Superior temporal gyrus (tissue), 1 donor: ENCODE data around the gene NELFB.

Experiments used
- DNase-seq: peaks from one replicate; pipeline ENCODE4 v3.0.0-alpha.2; 2016; ENCODE audit errors: extremely low spot score

Gene NELFB

DNA sequence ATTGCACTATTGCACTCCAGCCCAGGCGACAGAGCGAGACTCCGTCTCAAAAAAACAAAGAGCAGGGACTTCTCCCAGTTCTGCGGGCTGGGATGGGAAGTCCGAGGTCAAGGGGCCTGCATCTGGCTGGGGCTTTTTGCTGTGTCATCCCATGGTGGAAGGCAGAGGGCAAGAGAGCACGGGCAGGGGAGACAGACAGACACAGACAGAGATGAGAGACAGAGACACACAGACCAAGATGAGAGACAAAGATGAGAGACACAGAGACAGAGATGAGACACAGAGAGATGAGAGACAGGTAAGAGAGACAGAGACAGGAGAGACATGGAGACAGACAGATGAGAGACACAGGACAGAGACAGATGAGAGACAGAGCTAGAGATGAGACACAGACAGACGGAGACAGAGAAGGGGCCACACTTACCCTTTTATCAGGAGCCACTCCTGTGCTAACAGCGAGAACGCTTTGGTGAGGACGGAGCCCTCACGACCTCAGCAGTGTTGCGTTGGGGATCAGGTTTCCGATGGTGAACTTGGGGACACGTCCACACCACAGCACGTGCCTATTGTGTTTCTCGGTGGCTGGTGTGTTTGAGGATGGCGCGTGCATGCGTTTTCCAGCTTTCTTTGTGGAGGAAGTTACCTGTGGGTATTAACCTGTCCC, 13.5 kb downstream of the NELFB start:
- no peak for DNase-seq

DNA sequence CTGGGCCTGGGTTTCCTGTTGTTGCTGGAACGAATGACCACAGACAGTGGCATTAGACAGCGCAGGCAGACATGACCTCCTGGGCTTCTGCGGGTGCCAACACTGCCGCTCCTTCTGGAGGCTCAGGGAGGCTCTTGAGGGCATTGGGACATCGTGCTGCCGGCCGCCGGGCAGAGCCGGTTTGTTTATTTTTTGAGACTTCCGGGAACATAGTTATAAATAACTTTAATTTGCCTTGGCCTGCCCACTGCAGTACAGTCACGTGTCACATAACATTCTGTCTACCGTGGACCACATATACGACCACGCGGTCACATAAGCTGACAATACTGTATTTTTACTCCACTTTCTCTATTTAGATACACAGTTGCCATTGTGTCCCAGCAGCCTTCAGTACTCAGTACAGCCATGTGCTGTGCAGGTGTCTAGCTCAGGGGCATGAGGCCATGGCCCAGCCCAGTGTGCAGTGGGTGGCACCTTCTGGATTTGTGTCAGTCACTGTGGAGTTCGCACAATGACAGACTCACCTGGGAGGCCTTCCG, 14.2 kb downstream of the NELFB start:
- DNase-seq = no peak

GRCh38 chr9:137270929-137271695, 16.0 kb downstream of the NELFB start:
- DNase-seq = no peak

DNA sequence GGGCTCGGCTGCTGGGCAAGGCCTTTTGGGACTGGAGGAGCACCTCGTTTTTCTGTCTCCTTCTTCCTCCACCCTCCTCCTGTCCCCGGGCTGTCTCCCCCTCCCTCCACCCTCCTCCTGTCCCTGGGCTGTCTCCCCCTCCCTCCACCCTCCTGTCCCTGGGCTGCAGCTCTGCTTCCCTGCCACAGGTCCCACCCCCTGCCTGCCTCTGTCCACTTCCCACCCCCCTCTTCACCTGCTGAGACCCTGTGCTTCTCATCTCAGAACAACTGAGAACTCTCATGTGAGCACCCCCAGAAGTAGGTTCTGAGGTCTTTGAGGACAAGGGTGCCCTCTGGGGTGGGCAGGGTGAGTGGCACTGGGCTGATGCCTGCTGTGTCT, 16.6 kb downstream of the NELFB start:
- no peak for DNase-seq

GRCh38 chr9:137272241-137273094, 17.3 kb downstream of the NELFB start:
- DNase-seq = no peak

GRCh38 chr9:137273095-137273490, 18.0 kb downstream of the NELFB start:
- DNase-seq = no peak

DNA sequence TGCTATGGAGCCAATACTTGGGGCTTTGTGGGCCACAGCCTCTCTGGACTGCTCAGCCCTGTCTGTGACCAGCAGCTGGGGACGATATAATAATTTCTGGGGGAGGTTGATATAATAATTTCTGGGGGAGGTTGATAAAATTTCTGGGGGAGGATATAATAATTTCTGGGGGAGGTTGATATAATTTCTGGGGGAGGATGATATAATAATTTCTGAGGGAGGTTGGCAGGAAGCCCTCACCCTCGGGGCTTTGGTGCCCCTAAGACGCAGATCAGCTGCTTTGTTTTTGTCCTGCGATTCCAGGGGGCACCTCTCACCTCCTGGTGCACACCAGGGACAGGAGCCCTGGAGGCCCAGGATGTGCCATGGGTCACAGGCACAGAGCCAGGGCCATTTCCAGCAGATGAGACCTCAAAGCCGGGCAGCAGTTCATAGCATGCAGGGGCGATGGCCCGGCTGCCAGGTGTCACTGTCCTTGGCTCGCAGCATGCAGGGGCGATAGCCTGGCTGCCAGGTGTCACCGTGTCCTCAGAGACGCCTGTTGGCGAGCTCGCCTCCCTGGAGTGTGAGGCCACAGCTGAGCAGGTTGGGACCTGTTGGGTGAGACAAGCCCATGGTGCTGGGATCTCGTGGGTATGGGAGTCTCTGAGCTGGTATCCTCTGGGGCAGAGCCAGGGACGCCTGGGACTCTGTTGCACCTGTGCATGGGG, 18.6 kb downstream of the NELFB start:
- DNase-seq = no peak

- DNase-seq = no peak
Measured at GRCh38 chr9:137275203-137275587, 20.1 kb downstream of the NELFB start.

GRCh38 chr9:137275588-137276472, 20.7 kb downstream of the NELFB start:
- DNase-seq = no peak

- no peak for DNase-seq
Measured at GRCh38 chr9:137276473-137277328, 21.6 kb downstream of the NELFB start.

- DNase-seq = no peak
Measured at GRCh38 chr9:137277329-137278041, 22.4 kb downstream of the NELFB start, which contains the start of gene TOR4A. TOR4A (plus strand) TSS chr9:137277726; CDS start chr9:137278690, 964 bp downstream.

DNA sequence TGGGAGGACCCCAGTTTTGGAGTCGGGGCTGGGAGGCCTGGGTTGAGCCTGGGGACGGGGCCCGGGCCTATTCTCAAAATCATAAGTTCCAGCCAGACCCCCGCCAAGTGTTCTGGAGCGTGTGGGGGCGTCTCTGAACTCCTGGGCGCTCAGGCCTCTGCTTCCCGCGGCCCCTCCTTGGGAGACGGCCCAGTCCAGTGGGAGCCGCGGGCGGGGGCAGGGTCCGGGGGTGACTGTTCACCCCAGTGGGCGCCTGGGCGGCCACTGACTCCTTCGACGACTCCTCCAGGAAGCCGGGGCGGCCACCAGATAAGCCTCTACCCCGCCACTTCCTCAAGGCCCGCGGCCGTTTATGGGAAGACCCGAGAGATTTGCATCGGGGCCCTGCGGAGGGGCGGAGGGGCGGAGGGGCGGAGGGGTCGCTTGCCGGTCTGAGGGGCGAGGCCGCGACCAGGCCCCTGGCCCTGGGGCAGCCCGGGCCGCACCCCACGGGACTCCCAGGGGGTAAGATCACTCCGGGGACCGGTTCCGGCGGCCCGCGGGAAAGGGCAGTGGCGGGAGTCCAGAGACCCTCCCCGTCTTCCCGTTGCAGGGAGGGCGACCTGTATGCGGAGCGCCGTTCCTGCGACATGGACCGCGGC, 23.1 kb downstream of the NELFB start:
- no peak for DNase-seq

DNA sequence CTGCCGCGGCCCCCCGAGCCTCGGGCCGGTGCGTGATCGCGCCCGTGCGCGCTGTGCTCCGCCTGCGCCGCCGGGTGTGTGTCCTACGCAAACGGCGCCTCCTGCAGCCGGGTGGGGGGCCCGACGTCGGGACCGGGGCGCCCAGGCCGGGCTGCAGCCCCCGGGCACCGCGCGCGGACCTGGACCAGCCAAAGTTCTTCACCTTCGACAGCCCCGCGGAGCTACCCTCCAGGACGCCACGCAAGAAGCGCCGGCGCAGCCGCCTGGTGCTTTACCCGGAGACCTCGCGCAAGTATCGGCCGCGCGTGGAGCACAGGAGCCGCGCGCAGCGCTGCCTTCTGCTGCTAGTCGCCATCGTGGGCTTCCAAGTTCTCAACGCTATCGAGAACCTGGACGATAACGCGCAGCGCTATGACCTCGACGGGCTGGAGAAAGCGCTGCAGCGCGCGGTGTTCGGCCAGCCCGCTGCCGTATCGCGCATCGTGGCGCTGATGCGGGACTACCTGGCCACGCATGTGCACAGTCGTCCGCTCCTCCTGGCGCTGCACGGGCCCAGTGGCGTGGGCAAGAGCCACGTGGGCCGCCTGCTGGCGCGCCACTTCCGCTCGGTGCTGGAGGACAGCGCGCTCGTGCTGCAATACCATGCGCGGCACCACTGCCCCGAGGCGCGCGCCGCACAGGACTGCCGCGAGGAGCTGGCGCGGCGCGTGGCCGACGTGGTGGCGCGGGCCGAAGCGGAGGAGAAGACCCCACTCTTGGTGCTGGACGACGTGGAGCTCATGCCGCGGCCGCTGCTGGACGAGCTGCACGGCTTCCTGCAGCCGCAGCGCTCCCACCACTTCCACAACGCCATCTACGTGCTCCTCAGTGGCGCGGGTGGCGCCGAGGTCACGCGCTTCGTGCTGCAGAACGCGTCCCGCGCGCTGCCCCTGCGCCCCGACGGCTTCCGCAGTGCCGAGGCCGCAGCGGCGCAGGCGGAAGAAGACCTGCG, 23.9 kb downstream of the NELFB start:
- DNase-seq = no peak

- no peak for DNase-seq
Measured at GRCh38 chr9:137279741-137280473, 24.8 kb downstream of the NELFB start.

- DNase-seq = no peak
Measured at GRCh38 chr9:137280474-137281344, 25.6 kb downstream of the NELFB start.
